ENCODE measurements around the gene ZBTB48. TPM values are rescaled to one million over a fixed set of nuclear protein-coding genes. Genes with fewer than 3 reads are reported as not detected.
A peak's percentile ranks its signal among the peaks of the same experiment; 100 is the strongest.
"Not testable (repeated sequence)": the region's sequence is repeated elsewhere in the genome, so short reads cannot be mapped to it uniquely, and the experiment has no call there.

ZBTB48 gene
- total RNA-seq, 2 experiments from 2014 or later: 22.4 to 32.1 TPM

- Mint-ChIP-seq H3K9me3 (no peaks in the 10 kb centered on the region), H3K27me3 (no peaks in the 10 kb centered on the region), H3K4me1 (ENCODE audit: low read depth) (peaks cover 36% of the 10 kb centered on the region), H3K36me3 (ENCODE audit: low read depth) (peaks cover 52% of the 10 kb centered on the region), H3K27ac (no peak overlapping the region), H3K4me3 (no peak overlapping the region)
- DNase-seq: no peak
- intact Hi-C loops (cut with micrococcal nuclease): no loop called here
- POLR2A ChIA-PET: interaction anchor here (1.3 to 3.1 kb wide), 2 partner anchors 8 to 11 kb away, joined by 3 to 13 read pairs; no protein-coding TSS in a partner anchor
- CTCF ChIA-PET: interaction anchor here (1.1 kb wide), 1 partner anchor 43 kb away, joined by 4 read pairs; the partner anchor contains the start of gene NOL9
- no peak for TF ChIP-seq CTCF (IDR thresholded peaks at IDR 0.05)
- ATAC-seq: no peak
Measured at GRCh38 chr1:6596886-6597776, 17.3 kb downstream of the ZBTB48 start.

GRCh38 chr1:6597777-6598131 is 18.0 kb downstream of the ZBTB48 start:
- no peak overlapping the region for H3K27ac Mint-ChIP-seq
- H3K27me3 Mint-ChIP-seq: no peaks in the 10 kb centered on the region
- CTCF ChIA-PET: interaction anchor here (1.1 kb wide), 1 partner anchor 43 kb away, joined by 4 read pairs; the partner anchor contains the start of gene NOL9
- POLR2A ChIA-PET: interaction anchor here (3.1 kb wide), 1 partner anchor 9 kb away, joined by 13 read pairs; no protein-coding TSS in a partner anchor
- TF ChIP-seq CTCF (IDR thresholded peaks at IDR 0.05): no peak
- ATAC-seq (no peak), DNase-seq (no peak)
- H3K4me1 Mint-ChIP-seq (ENCODE audit: low read depth): peaks cover 33% of the 10 kb centered on the region
- peaks cover 52% of the 10 kb centered on the region for H3K36me3 Mint-ChIP-seq (ENCODE audit: low read depth)
- no peaks in the 10 kb centered on the region for H3K9me3 Mint-ChIP-seq
- intact Hi-C loops (cut with micrococcal nuclease): no loop called here
- H3K4me3 Mint-ChIP-seq: no peak overlapping the region

GRCh38 chr1:6599141-6599975 is 19.6 kb downstream of the ZBTB48 start:
- intact Hi-C loops (cut with micrococcal nuclease): no loop called here
- peak; percentile 15 for ATAC-seq
- no peak for TF ChIP-seq CTCF (IDR thresholded peaks at IDR 0.05)
- ChIA-PET POLR2A (interaction anchor here (0.6 to 7.0 kb wide), 7 partner anchors 10 to 45 kb away, joined by 3 to 59 read pairs (median 9); partner anchors contain the start of genes NOL9, PHF13, TAS1R1 and ZBTB48), CTCF (interaction anchor here (0.9 to 2.8 kb wide), 9 partner anchors 11 to 47 kb away, joined by 3 to 11 read pairs (median 5); partner anchors contain the start of genes NOL9 and ZBTB48)
- Mint-ChIP-seq H3K9me3 (no peaks in the 10 kb centered on the region), H3K4me3 (peak overlapping the region; percentile 93), H3K27me3 (no peaks in the 10 kb centered on the region), H3K27ac (peak overlapping the region; percentile 90), H3K4me1 (ENCODE audit: low read depth) (peaks cover 36% of the 10 kb centered on the region), H3K36me3 (ENCODE audit: low read depth) (peaks cover 47% of the 10 kb centered on the region)
- peak; percentile 84 for DNase-seq

GRCh38 chr1:6599991-6600390 is 20.2 kb downstream of the ZBTB48 start:
- Mint-ChIP-seq H3K4me1 (ENCODE audit: low read depth) (peaks cover 39% of the 10 kb centered on the region), H3K4me3 (peak overlapping the region; percentile 93), H3K36me3 (ENCODE audit: low read depth) (peaks cover 44% of the 10 kb centered on the region), H3K27ac (peak overlapping the region; percentile 94)
- H3K9me3 Mint-ChIP-seq; intact Hi-C loops (cut with micrococcal nuclease); ATAC-seq; H3K27me3 Mint-ChIP-seq; DNase-seq: not testable (repeated sequence)
- ChIA-PET CTCF (interaction anchor here (1.0 to 2.8 kb wide), 9 partner anchors 11 to 46 kb away, joined by 3 to 11 read pairs (median 5); partner anchors contain the start of genes NOL9 and ZBTB48), POLR2A (interaction anchor here (0.6 to 7.0 kb wide), 11 partner anchors 10 to 367 kb away, joined by 3 to 59 read pairs (median 4); partner anchors contain the start of genes NOL9, PHF13, TAS1R1 and THAP3)

Data from activated CD8-positive, alpha-beta T cell treated with anti-CD3 and anti-CD28 coated beads for 36 hours (primary cell).